ENCODE data around the gene TMEM198.
A peak's percentile ranks its signal among the peaks of the same experiment; 100 is the strongest.

The TMEM198 gene

DNA sequence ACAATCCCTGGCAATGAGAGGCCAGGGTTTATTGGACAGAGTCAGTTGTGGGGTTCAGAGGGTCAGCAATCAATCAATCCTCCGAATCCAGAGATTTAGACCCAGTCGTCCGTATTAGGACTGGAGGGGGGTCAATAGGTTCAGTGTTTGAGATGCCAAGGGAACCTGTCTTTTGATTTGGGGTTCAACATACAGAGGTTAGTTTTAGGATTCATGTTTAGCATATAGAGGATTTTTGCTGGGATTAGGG lies 44.8 kb upstream of the TMEM198 start:
- DNase-seq (ENCODE audit: insufficient read length, low spot score) (no peak), FAIRE-seq (peak; percentile 33)

DNA sequence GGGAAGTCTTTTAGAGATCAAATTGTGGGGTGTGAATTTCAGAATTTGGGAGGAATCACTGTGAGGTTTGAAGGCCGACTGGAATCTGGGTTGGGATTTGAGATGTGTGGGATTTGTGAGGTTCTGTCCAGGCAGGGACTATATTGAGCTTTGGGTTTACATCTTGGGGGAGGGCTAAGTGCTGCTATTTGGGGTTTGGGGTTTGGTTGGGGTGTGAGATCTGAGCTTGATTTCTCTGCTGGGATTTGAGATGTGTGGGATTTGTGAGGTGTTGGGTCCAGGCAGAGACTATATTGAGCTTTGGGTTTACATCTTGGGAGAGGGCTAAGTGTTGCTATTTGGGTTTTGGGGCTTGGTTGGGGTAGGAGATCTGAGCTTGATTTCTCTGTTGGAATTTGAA lies 44.3 kb upstream of the TMEM198 start:
- TF ChIP-seq TAF1 (IDR thresholded peaks at IDR 0.05; ENCODE audit: low read depth, low read length) (no peak), SPI1 (IDR thresholded peaks at IDR 0.05; ENCODE audit: low read depth, low read length) (no peak), PAX5 (IDR thresholded peaks at IDR 0.05; ENCODE audit: insufficient read depth, low read length, severe bottlenecking) (no peak), POLR2AphosphoS5 (IDR thresholded peaks at IDR 0.05; ENCODE audit: low read depth, low read length) (no peak), POLR2A (IDR thresholded peaks at IDR 0.05; ENCODE audit: low read depth, low read length) (no peak), POU2F2 (IDR thresholded peaks at IDR 0.05; ENCODE audit: low read depth, low read length) (no peak)
- FAIRE-seq = peak; percentile 5

More for the DNA sequence above, 44.8 kb upstream of the TMEM198 start:
- TF ChIP-seq POLR2A (IDR thresholded peaks at IDR 0.05; ENCODE audit: low read depth, low read length) = 0 out of 2 replicates have a peak, but pooled peaks have one; percentile 5
- no peak for TF ChIP-seq PAX5 (IDR thresholded peaks at IDR 0.05; ENCODE audit: insufficient read depth, low read length, severe bottlenecking)

DNA sequence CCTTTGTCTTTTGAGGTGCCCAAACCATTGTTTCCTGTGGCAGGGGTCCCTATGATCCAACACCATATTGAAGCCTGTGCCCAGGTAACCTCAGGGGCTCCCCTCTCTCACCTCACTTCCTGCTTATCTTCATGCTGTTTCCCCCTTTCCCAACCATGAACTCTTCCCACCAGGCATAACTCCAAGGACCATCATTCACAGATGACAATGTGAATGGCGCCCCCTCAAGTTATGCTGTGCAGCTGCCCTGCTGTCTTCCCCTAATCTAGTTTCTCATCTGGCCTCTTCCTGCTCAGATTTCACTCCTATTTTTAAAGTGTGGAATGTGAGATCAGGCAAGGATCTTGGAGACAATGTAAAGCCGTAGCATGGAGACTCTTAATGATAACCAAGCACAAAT lies 43.7 kb upstream of the TMEM198 start:
- TF ChIP-seq SPI1 (IDR thresholded peaks at IDR 0.05; ENCODE audit: low read depth, low read length) = no peak
- no peak for TF ChIP-seq TAF1 (IDR thresholded peaks at IDR 0.05; ENCODE audit: low read depth, low read length)
- TF ChIP-seq PAX5 (IDR thresholded peaks at IDR 0.05; ENCODE audit: insufficient read depth, low read length, severe bottlenecking) = no peak
- no peak for TF ChIP-seq POLR2A (IDR thresholded peaks at IDR 0.05; ENCODE audit: low read depth, low read length)
- TF ChIP-seq POU2F2 (IDR thresholded peaks at IDR 0.05; ENCODE audit: low read depth, low read length) = no peak
- no peak for TF ChIP-seq POLR2AphosphoS5 (IDR thresholded peaks at IDR 0.05; ENCODE audit: low read depth, low read length)
- DNase-seq (ENCODE audit: insufficient read length, low spot score) (no peak), FAIRE-seq (no peak)

More for the DNA sequence above, 44.3 kb upstream of the TMEM198 start:
- no peak for DNase-seq (ENCODE audit: insufficient read length, low spot score)

DNA sequence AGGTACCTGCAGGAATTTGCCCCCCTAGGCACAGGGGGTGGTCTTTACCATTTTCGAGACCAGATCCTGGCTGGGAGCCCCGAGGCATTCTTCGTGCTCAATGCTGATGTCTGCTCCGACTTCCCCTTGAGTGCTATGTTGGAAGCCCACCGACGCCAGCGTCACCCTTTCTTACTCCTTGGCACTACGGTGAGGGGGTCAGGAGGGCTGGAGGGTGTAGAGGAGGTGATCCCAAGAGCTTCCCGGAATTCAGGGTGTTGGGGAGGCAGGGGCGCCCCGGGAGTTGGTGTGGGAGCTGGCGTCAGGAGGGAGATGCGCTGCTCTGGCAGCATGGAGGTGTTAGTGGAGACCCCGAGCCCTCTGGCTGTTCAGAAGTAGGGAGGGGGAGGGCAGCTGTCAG lies 42.0 kb upstream of the TMEM198 start:
- DNase-seq (ENCODE audit: insufficient read length, low spot score) = no peak
- FAIRE-seq = no peak
- no peak for TF ChIP-seq POLR2AphosphoS5 (IDR thresholded peaks at IDR 0.05; ENCODE audit: low read depth, low read length)
- TF ChIP-seq PAX5 (IDR thresholded peaks at IDR 0.05; ENCODE audit: insufficient read depth, low read length, severe bottlenecking) = no peak
- no peak for TF ChIP-seq POU2F2 (IDR thresholded peaks at IDR 0.05; ENCODE audit: low read depth, low read length)
- TF ChIP-seq SPI1 (IDR thresholded peaks at IDR 0.05; ENCODE audit: low read depth, low read length) = no peak
- no peak for TF ChIP-seq POLR2A (IDR thresholded peaks at IDR 0.05; ENCODE audit: low read depth, low read length)
- no peak for TF ChIP-seq TAF1 (IDR thresholded peaks at IDR 0.05; ENCODE audit: low read depth, low read length)

DNA sequence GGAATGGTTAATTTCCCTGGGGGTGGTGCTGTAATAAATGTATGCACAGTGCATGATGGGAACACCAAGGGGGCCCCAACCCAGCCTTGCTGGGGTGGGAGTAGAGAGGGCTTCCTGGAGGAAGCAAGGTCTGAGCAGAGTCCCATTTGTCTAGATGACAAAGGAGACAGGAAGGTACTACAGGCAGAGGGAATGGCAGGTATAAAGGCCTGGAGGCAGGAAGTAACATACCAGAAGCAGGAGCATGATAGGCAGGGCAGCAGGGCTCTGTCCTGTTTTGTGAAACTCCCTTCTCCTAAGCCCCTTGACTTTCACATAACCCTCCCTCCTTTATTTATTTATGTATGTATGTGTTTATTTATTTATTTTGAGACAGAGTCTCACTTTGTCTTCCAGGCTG lies 41.2 kb upstream of the TMEM198 start:
- no peak for FAIRE-seq
- TF ChIP-seq TAF1 (IDR thresholded peaks at IDR 0.05; ENCODE audit: low read depth, low read length) (no peak), SPI1 (IDR thresholded peaks at IDR 0.05; ENCODE audit: low read depth, low read length) (no peak), POLR2AphosphoS5 (IDR thresholded peaks at IDR 0.05; ENCODE audit: low read depth, low read length) (no peak), POU2F2 (IDR thresholded peaks at IDR 0.05; ENCODE audit: low read depth, low read length) (no peak), POLR2A (IDR thresholded peaks at IDR 0.05; ENCODE audit: low read depth, low read length) (no peak), PAX5 (IDR thresholded peaks at IDR 0.05; ENCODE audit: insufficient read depth, low read length, severe bottlenecking) (no peak)
- DNase-seq (ENCODE audit: insufficient read length, low spot score) = no peak

- no peak for TF ChIP-seq PAX5 (IDR thresholded peaks at IDR 0.05; ENCODE audit: insufficient read depth, low read length, severe bottlenecking)
- no peak for TF ChIP-seq POLR2A (IDR thresholded peaks at IDR 0.05; ENCODE audit: low read depth, low read length)
- no peak for TF ChIP-seq POLR2AphosphoS5 (IDR thresholded peaks at IDR 0.05; ENCODE audit: low read depth, low read length)
- no peak for FAIRE-seq
- DNase-seq (ENCODE audit: insufficient read length, low spot score) = no peak
These were observed 38.2 kb upstream of the TMEM198 start for GRCh38 chr2:219505585-219505984.

GRCh38 chr2:219506153-219506801 lies 37.6 kb upstream of the TMEM198 start:
- DNase-seq (ENCODE audit: insufficient read length, low spot score) = no peak
- TF ChIP-seq PAX5 (IDR thresholded peaks at IDR 0.05; ENCODE audit: insufficient read depth, low read length, severe bottlenecking) = no peak
- TF ChIP-seq POU2F2 (IDR thresholded peaks at IDR 0.05; ENCODE audit: low read depth, low read length) = no peak
- TF ChIP-seq POLR2A (IDR thresholded peaks at IDR 0.05; ENCODE audit: low read depth, low read length) = no peak
- no peak for TF ChIP-seq POLR2AphosphoS5 (IDR thresholded peaks at IDR 0.05; ENCODE audit: low read depth, low read length)
- no peak for TF ChIP-seq SPI1 (IDR thresholded peaks at IDR 0.05; ENCODE audit: low read depth, low read length)
- no peak for TF ChIP-seq TAF1 (IDR thresholded peaks at IDR 0.05; ENCODE audit: low read depth, low read length)
- no peak for FAIRE-seq

- DNase-seq (ENCODE audit: insufficient read length, low spot score) = no peak
- TF ChIP-seq POLR2A (IDR thresholded peaks at IDR 0.05; ENCODE audit: low read depth, low read length) = no peak
- no peak for TF ChIP-seq POU2F2 (IDR thresholded peaks at IDR 0.05; ENCODE audit: low read depth, low read length)
- no peak for TF ChIP-seq SPI1 (IDR thresholded peaks at IDR 0.05; ENCODE audit: low read depth, low read length)
- TF ChIP-seq POLR2AphosphoS5 (IDR thresholded peaks at IDR 0.05; ENCODE audit: low read depth, low read length) = no peak
- TF ChIP-seq TAF1 (IDR thresholded peaks at IDR 0.05; ENCODE audit: low read depth, low read length) = no peak
- no peak for TF ChIP-seq PAX5 (IDR thresholded peaks at IDR 0.05; ENCODE audit: insufficient read depth, low read length, severe bottlenecking)
- FAIRE-seq = no peak
These were observed 36.9 kb upstream of the TMEM198 start for GRCh38 chr2:219506802-219507526.

DNA sequence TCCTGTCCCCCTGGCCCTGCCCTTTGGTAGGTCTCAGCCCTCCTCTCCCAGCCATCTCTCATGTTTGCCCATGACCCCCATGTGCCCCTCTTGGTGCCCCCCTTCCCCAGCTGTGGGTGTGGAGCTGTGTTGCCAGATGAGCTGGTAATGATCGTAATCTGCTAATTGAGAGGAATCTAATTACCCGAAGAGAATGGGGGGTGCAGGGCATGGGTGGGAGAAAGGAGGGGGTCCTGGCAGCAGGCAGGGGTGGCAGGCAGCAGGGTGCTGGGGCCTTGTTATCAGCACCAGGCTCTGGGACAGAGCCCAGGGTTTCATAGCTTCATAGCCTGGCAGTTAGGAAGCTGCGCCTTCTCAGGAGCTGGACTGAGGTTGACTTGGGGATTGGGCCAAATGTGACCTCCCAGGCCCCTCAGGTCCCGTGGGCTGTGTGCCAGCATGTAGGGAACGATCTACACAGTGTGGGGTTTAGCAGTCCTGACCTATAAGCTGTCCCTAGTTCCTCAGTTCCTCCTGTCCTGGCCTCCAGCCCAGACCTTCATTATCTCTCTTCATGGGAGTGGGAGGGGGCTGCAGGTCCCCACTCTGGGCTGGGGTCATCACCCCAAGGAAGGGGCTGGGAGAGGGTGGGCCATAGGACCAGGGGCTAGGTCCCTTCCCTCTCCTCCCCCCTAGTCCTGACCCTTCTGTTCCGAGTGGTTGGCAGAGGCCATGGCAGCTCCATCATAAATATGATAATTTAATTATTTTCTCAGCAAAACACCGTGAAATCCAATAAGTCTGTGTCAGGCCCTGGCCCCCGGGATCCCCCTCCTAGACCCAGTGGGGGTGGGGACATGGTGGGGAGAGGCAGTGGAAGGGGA lies 36.0 kb upstream of the TMEM198 start:
- FAIRE-seq (no peak), DNase-seq (ENCODE audit: insufficient read length, low spot score) (no peak)
- TF ChIP-seq SPI1 (IDR thresholded peaks at IDR 0.05; ENCODE audit: low read depth, low read length) (no peak), PAX5 (IDR thresholded peaks at IDR 0.05; ENCODE audit: insufficient read depth, low read length, severe bottlenecking) (no peak), POLR2A (IDR thresholded peaks at IDR 0.05; ENCODE audit: low read depth, low read length) (no peak), POLR2AphosphoS5 (IDR thresholded peaks at IDR 0.05; ENCODE audit: low read depth, low read length) (no peak), POU2F2 (IDR thresholded peaks at IDR 0.05; ENCODE audit: low read depth, low read length) (no peak), TAF1 (IDR thresholded peaks at IDR 0.05; ENCODE audit: low read depth, low read length) (no peak)

All from GM12891 (cell line).